ENCODE data around the gene SGSH.

The SGSH gene

DNA sequence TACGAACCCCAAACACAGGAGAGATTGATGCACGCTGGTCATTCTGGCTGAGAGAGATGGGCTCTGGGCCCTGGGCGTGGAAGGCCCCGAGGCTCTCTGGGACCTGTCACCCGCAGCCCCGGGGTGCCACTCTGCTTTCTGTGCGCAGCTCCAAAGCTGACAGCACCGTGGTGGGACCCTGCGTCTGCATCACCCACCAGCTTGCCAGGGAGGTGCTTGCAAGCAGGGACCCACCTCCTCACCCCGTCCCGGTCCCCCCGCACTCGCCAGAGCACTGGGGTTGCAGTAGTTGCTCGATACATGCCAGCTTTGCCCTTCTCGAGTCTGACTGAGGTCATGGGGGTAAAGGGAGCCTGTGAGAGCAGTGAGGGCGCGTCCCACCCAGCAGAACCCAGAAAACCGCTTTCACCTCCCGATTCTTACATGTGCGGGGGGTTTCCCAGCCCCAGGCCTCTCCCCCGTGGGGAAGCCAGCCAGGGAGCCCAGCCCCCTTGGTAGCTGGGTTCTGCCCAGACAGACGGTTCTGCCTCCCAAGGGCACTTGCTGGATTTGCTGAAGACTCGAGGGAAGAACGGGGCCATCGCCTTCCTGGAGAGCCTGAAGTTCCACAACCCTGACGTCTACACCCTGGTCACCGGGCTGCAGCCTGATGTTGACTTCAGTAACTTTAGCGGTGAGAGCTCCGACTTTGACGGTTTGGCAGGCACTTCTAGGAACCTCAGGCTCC is 37.9 kb downstream of the SGSH start:
- no peak for DNase-seq

DNA sequence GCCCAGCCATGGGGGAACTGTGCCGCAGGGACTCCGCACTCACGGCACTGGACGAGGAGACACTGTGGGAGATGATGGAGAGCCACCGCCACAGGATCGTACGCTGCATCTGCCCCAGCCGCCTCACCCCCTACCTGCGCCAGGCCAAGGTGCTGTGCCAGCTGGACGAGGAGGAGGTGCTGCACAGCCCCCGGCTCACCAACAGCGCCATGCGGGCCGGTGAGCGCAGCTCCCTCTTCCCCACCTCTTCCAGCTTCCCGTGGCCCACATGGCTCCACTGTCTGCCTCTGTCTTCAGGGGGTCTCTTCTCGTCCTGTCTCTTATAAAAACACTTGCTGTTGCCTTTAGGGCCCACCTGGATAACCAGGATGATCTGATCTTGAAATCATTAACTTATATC is 38.7 kb downstream of the SGSH start:
- no peak for DNase-seq

- DNase-seq, result no peak
Observed at GRCh38 chr17:80180192-80180591, 39.9 kb downstream of the SGSH start.

DNA sequence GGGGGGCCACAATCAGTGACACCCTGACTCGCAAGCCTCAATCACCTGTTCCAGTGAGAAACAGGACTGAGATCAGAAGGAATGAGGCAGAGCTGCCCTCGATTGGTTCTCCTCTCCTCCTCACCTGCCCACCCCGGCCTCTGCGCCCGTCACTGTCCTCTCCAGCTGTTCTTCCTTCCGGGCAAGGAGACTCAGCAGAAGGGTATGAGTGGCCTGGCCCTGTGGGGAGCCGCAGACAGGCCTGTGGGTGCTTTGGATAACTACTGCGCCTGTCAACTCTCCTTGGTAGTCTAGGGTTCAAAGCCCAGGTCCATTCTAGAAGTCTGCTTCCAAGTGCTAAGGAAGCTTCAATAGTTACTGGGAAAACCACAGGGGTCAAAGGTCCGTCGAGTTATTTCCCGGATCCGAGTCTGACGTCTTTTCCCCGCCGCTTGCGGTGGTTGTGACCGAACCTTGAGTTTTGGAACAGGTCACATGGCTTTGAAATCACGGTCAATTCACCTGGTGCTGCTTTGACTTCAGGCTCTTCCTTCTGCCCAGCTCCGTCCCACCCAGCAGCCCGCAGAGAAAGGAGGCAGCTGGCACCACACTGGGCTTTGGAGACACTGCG is 42.0 kb downstream of the SGSH start:
- no peak for DNase-seq

DNA sequence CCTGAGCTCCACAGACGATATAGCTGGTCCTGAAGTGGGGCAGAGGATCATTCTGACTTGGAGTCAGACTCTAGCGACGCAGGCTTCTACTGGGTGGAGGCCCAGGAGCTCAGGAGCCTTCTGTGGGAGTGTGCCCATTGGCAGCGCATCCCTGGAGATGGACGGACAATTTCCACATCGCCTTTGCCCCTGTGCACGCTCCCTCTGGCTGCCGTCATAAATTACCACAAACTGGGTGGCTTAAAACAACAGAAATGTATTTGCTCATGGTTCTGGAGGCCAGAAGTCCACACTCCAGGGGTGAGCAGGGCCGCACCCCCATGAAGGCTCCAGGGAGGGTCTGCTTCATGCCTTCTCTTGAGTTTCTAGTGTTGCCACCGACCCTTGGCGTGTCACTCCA is 43.4 kb downstream of the SGSH start:
- no peak for DNase-seq

DNA sequence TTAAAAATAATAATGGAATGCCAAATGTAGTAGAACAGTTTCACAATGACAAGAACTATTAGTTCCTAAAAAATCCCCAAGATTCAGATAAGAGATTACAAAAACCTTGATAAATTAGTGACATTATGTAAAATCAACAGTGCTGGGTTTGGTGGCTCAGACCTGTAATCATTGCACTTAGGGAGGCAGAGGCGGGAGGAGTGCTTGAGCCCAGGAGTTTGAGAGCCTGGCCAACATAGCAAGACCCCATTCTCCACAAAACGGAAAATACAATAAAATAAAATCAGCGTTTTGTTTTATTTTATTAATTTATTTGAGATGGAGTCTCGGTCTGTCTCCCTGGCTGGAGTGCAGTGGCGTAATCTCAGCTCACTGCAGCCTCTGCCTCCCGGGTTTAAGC is 46.2 kb downstream of the SGSH start:
- DNase-seq, result no peak

DNA sequence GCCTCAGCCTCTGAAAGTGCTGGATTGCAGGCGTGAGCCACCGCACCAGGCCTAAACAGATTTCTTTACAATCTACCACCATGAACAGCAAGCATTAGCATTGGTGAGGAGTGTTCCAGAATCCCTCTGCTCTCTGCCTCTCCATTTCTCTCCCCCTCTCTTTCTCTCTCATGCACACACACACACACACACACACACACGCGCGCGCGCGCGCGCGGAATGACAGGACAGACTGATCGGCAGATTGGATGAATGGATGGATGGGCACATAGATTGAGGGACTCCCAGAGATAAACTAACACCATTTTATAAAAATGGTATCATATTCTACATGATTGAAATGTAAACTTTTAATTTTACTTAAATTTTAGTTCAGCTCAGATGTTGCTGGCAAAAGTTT is 47.0 kb downstream of the SGSH start:
- no peak for DNase-seq

DNA sequence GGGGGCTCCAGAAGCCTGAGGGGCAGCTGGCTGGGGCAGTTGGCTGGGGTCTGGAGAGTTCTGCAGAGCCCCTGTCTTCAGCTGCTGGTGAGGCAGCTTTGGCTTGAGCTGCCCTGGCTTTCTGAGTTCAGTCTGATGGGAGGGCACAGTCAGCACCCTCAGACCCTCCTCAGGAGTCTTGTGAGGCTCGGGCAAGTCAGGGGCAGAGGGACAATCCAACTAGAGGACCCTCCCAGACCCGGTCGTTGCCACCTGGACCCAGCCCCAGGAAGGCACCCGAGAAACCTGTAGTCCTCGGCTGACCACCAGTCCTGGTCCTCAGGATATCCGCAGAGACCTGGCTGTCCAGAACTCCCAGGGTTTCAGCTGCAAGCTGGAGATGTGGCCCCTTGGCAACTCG is 48.5 kb downstream of the SGSH start:
- DNase-seq, result no peak

DNA sequence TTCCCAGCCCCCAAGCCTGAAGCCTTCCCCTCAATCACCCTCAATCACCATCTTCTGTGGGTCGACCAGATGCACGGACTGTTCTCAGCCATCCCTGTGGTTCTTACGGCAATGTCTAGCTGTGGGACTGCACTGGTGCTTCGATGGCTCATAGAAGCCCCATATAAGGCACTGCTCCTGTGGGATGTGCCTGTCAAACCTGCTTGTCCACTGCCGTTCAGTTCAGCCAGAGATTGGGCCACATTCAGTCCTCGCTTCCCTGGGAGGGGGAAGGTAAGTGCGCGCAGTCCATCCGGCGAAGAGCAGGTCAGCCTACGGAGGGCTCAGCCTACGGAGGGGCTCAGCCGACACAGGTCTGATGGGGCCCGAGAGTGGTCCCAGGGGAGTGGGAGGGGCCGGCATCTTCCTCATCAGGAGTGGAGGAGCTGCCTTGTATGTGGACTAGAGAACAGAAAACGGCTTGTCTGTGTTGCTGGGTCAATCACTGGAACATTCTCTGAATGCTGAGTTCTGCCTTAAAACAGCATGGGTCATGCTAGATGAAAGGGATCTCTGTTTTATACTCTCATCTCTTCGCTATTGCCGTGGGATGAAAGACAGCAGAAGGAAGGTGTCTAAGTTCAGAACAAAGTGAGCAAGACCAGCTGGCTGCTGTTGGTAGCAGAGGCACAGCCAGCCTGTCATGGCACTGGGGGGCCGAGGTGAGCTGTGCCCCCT is 50.2 kb downstream of the SGSH start, which contains the start of gene CARD14:
Gene CARD14 (plus strand): TSS at position 247 of the 717 bp plus-strand sequence. CDS start 11,409 bp downstream, outside the sequence.
- no peak for DNase-seq

DNA sequence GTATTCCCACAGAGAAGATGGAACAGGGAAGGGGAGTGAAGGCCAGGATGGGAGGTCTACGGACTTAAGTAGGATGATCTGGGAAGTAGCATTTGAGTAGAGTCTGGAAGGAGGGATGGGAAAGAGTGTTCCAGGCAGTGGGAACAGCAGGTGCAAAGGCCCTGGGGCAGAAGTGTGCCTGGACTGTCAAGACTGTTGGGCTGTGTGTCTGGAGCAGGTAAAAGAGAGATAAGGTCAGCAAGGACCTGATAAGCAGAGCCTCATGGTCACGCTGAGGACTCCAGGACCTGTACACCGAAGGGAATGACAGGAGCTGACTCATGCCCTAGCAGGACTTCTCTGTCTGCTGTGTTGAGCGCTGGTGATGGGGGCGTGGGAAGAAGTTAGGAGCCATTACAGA is 51.0 kb downstream of the SGSH start:
- no peak for DNase-seq

DNA sequence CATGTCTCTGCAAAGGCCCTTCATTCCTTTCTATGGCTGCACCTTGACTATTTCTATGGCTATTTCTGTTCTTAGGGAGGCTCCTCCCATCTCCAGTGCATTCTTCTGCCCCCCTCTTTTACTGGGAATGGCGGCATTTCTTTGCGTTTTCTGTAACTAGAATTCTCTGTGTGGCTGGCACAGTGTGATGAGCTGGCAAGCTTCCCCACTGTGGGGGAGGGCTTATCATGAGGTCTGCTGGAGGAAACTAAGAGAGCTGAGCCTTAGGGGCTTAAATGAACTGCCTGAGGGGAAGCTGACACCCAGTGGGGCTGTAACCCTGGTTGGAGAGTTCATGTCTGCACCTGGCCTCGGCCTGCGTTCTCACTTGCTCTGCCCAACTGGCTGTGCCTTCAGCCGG is 51.8 kb downstream of the SGSH start:
- no peak for DNase-seq

GRCh38 chr17:80166446-80166845 is 53.7 kb downstream of the SGSH start:
- DNase-seq, result no peak

DNA sequence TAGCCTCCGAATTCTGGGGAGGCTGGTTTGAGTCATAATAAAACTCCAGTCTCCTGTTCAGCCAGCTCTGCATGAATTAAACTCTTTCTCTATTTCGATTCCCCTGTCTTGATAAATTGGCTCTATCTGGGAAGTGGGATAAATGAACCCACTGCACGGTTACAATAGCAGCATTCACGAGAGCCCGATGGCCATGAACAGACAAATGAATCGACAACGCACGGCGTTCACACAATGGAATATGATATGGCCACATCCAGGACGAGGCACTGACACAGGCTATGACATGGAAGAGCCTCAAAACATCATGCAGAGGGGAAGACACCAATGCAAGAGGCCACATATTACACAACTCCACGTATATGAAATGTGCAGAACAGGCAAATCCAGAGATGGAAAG is 55.9 kb downstream of the SGSH start:
- no peak for DNase-seq

DNA sequence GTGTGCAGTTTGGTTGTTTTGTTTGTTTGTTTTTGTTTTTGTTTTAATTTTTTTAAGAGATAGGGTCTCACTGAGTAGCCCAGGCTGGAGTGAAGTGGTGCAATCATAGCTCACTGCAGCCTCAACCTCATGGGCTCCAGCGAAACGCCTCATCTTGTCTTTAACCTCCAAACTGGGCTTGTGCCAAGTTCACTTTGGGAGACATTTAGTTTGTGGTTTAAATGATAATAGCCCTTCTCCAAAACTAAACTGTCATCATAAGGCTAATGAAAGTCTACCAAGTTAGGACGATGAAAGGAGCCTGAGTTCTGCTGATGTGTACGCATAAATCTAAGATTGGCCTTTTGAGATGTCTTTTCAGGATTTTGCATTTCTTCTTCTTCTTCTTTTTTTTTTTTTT is 56.8 kb downstream of the SGSH start:
- no peak for DNase-seq

- DNase-seq, result no peak
Observed at GRCh38 chr17:80160536-80160935, 59.6 kb downstream of the SGSH start.

All from activated effector memory CD4-positive, alpha-beta T cell treated with anti-CD3 and anti-CD28 coated beads, Interleukin-2, amount 50 U/mL, for 16 hours (primary cell).